ENCODE measurements around the gene MYO3B.

Gene MYO3B

DNA sequence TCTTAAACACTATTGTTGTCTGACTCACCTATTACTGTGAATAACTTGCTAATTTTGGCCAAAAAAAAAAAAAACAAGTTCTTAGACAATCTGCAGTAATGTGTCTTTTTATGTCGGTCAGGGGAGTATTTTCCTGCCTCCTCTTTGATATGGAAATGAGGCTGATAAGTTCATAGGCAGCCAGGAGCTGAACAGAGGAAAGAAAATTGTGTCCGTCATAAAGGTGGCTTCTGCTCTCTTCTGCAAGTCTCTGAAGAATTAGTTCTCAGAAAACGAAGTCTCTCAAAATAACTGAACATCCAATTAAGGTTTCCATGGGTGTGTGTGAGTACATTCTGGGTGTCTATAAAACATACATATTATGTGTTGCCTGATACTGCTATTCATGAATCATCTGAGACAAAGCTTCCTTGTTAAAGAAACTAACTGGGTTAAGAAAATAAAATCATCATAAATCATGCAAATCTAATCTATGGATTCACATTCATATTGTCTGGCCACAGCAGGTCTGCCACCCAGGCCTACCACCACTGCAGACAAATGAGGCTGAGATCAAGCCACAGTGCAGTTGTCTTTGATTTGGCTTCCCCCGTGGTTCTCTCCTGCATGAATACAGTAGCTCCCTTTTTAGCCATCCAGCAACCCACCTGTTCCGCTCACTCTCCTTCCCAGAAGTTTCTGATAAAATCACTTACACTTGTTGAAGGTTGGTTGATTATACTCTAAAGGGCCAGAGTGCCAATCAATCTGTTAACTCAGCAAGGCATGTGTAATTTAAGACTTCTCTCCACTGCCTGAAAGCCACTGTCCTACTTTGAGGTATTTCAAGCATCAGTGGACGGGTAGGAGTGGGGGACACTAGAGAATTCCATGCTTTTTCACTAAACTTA lies 517.8 kb downstream of the MYO3B start:
- no peak for DNase-seq (ENCODE audit: low spot score)

DNA sequence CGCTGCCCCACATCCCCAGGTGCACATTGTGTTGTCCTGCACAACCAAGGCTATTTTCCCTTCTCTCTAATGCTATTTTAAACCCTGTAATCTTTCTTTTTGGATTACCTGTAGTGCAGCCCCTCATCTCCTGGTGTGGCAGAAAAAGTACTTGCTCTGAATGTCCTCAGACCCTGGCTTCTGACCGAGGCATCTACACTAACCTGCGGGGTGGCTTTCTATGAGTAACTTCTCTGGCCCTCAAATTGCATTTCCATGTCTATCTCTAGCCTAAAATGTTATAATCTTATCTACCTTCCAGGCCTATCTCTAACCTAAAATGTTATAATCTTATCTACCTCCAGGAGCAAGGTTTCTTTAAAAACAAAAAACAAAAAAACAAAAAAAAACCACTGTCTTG lies 519.0 kb downstream of the MYO3B start:
- no peak for DNase-seq (ENCODE audit: low spot score)

DNA sequence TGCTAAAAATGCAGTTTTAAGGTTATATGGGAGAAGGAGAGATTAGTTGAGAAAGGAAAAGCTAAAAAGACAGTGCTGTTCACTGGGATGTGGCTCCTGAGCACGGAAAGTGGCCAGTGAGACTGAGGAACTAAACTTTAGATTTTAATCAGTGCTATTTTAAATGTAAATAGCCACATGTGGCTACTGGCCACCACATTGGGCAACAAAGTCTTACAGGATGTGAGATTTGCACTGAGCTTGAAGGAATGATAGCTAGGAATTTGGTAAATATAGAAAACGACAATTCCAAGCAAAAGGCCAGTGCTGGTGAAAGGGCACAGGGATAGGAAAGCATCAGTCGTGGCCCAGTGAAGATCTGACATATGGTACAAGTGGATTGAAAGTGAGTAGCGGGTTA lies 523.1 kb downstream of the MYO3B start:
- no peak for DNase-seq (ENCODE audit: low spot score)

DNA sequence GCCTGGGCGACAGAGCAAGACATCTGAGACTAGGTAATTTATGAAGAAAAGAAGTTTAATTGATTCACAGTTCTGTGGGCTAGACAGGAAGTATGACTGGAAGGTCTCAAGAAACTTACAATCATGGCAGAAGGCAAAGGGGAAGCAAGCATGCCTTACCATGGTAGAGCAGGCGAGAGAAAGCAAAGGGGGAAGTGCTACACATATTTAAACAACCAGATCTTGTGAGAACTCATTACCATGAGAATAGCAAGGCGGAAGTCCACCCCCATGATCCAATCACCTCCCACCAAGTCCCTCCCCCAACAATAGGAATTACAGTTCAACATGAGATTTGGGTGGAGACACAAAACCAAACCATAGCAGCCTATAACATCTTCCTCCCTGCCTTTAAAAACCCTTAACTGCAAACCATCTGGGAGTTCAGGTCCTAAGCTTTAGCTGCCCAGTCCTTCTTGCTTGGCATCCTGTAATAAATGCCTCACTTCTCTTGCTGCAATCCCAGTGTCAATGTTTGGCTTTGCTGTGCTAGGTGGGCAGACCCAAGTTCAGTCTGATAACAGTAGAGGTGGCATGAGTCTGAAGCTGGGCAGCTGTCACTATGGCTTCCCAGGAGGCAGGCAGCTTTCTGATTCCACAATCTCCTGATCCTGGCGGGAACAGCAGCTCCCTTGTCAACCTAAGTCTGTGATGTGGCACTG lies 526.0 kb downstream of the MYO3B start:
- DNase-seq (ENCODE audit: low spot score), result no peak

All from CD4-positive, alpha-beta T cell treated with Interleukin-6 at 100 ng/mL for 8 hours (primary cell).